ENCODE data around the gene EXOSC3.
"Not testable (repeated sequence)": the region's sequence is repeated elsewhere in the genome, so short reads cannot be mapped to it uniquely, and the experiment has no call there.

The EXOSC3 gene

GRCh38 chr9:37784616-37785483, at the start of gene EXOSC3:
Gene EXOSC3 (minus strand): TSS chr9:37785064. CDS start chr9:37785044, 20 bp downstream.
- peak within 1 kb of the TSS; percentile 54 for H2AFZ ChIP-seq (ENCODE audit: low read depth, low read length)
- H3K4me3 ChIP-seq (ENCODE audit: low read length) = peak within 1 kb of the TSS; percentile 81
- peaks cover 16% of the 10 kb centered on the region for H3K4me1 ChIP-seq (ENCODE audit: insufficient read depth, low read length)
- peaks cover 39% of the 10 kb centered on the region for H3K36me3 ChIP-seq (ENCODE audit: insufficient read depth, low read length)
- H3K27me3 ChIP-seq (ENCODE audit: insufficient read depth, low read length) = no peaks in the 10 kb centered on the region
- H3K9me3 ChIP-seq (ENCODE audit: low read length) = no peaks in the 10 kb centered on the region

- H3K4me1 ChIP-seq (ENCODE audit: insufficient read depth, low read length) = no peaks in the 10 kb centered on the region
- H3K4me3 ChIP-seq (ENCODE audit: low read length) = no peak overlapping the region
- peaks cover 42% of the 10 kb centered on the region for H3K36me3 ChIP-seq (ENCODE audit: insufficient read depth, low read length)
- no peaks in the 10 kb centered on the region for H3K27me3 ChIP-seq (ENCODE audit: insufficient read depth, low read length)
- no peaks in the 10 kb centered on the region for H3K9me3 ChIP-seq (ENCODE audit: low read length)
- H2AFZ ChIP-seq (ENCODE audit: low read depth, low read length) = no peak overlapping the region
Observed at GRCh38 chr9:37827483-37828165, 42.8 kb upstream of the EXOSC3 start.

GRCh38 chr9:37825174-37825573, 40.3 kb upstream of the EXOSC3 start:
- H3K36me3 ChIP-seq (ENCODE audit: insufficient read depth, low read length) = peaks cover 52% of the 10 kb centered on the region
- H3K27me3 ChIP-seq (ENCODE audit: insufficient read depth, low read length); H3K4me1 ChIP-seq (ENCODE audit: insufficient read depth, low read length); H3K9me3 ChIP-seq (ENCODE audit: low read length); H3K4me3 ChIP-seq (ENCODE audit: low read length); H2AFZ ChIP-seq (ENCODE audit: low read depth, low read length): not testable (repeated sequence)

- no peak overlapping the region for H3K4me3 ChIP-seq (ENCODE audit: low read length)
- peaks cover 36% of the 10 kb centered on the region for H3K36me3 ChIP-seq (ENCODE audit: insufficient read depth, low read length)
- H3K9me3 ChIP-seq (ENCODE audit: low read length) = no peaks in the 10 kb centered on the region
- no peaks in the 10 kb centered on the region for H3K4me1 ChIP-seq (ENCODE audit: insufficient read depth, low read length)
- H3K27me3 ChIP-seq (ENCODE audit: insufficient read depth, low read length) = no peaks in the 10 kb centered on the region
- H2AFZ ChIP-seq (ENCODE audit: low read depth, low read length) = no peak overlapping the region
Observed at GRCh38 chr9:37820142-37820541, 35.3 kb upstream of the EXOSC3 start.

GRCh38 chr9:37818849-37819248, 34.0 kb upstream of the EXOSC3 start:
- H3K9me3 ChIP-seq (ENCODE audit: low read length) = no peaks in the 10 kb centered on the region
- H3K27me3 ChIP-seq (ENCODE audit: insufficient read depth, low read length) = no peaks in the 10 kb centered on the region
- no peak overlapping the region for H3K4me3 ChIP-seq (ENCODE audit: low read length)
- H3K4me1 ChIP-seq (ENCODE audit: insufficient read depth, low read length) = no peaks in the 10 kb centered on the region
- peaks cover 26% of the 10 kb centered on the region for H3K36me3 ChIP-seq (ENCODE audit: insufficient read depth, low read length)
- no peak overlapping the region for H2AFZ ChIP-seq (ENCODE audit: low read depth, low read length)

- no peak overlapping the region for H2AFZ ChIP-seq (ENCODE audit: low read depth, low read length)
- H3K27me3 ChIP-seq (ENCODE audit: insufficient read depth, low read length) = no peaks in the 10 kb centered on the region
- peaks cover 12% of the 10 kb centered on the region for H3K36me3 ChIP-seq (ENCODE audit: insufficient read depth, low read length)
- H3K4me1 ChIP-seq (ENCODE audit: insufficient read depth, low read length) = no peaks in the 10 kb centered on the region
- H3K4me3 ChIP-seq (ENCODE audit: low read length) = no peak overlapping the region
- no peaks in the 10 kb centered on the region for H3K9me3 ChIP-seq (ENCODE audit: low read length)
Observed at GRCh38 chr9:37812773-37813379, 28.0 kb upstream of the EXOSC3 start.

GRCh38 chr9:37811906-37812476, 27.1 kb upstream of the EXOSC3 start:
- Histone ChIP-seq H3K4me3 (ENCODE audit: low read length) (no peak overlapping the region), H3K27me3 (ENCODE audit: insufficient read depth, low read length) (no peaks in the 10 kb centered on the region), H3K4me1 (ENCODE audit: insufficient read depth, low read length) (no peaks in the 10 kb centered on the region), H2AFZ (ENCODE audit: low read depth, low read length) (no peak overlapping the region), H3K36me3 (ENCODE audit: insufficient read depth, low read length) (peaks cover 15% of the 10 kb centered on the region), H3K9me3 (ENCODE audit: low read length) (no peaks in the 10 kb centered on the region)

GRCh38 chr9:37809676-37810075, 24.8 kb upstream of the EXOSC3 start:
- not testable (repeated sequence) for H3K4me3 ChIP-seq (ENCODE audit: low read length); H3K9me3 ChIP-seq (ENCODE audit: low read length); H2AFZ ChIP-seq (ENCODE audit: low read depth, low read length)

GRCh38 chr9:37806271-37806670, 21.4 kb upstream of the EXOSC3 start:
- H3K36me3 ChIP-seq (ENCODE audit: insufficient read depth, low read length) = peaks cover 7% of the 10 kb centered on the region
- peaks cover 15% of the 10 kb centered on the region for H3K4me1 ChIP-seq (ENCODE audit: insufficient read depth, low read length)
- H3K27me3 ChIP-seq (ENCODE audit: insufficient read depth, low read length) = no peaks in the 10 kb centered on the region
- H2AFZ ChIP-seq (ENCODE audit: low read depth, low read length) = no peak overlapping the region
- H3K9me3 ChIP-seq (ENCODE audit: low read length) = no peaks in the 10 kb centered on the region
- no peak overlapping the region for H3K4me3 ChIP-seq (ENCODE audit: low read length)

More at GRCh38 chr9:37809676-37810075, 24.8 kb upstream of the EXOSC3 start:
- H3K36me3 ChIP-seq (ENCODE audit: insufficient read depth, low read length) = peaks cover 11% of the 10 kb centered on the region
- H3K27me3 ChIP-seq (ENCODE audit: insufficient read depth, low read length); H3K4me1 ChIP-seq (ENCODE audit: insufficient read depth, low read length): not testable (repeated sequence)

- Histone ChIP-seq H3K4me3 (ENCODE audit: low read length) (peak overlapping the region; percentile 71), H3K27me3 (ENCODE audit: insufficient read depth, low read length) (no peaks in the 10 kb centered on the region), H3K4me1 (ENCODE audit: insufficient read depth, low read length) (peaks cover 21% of the 10 kb centered on the region), H3K9me3 (ENCODE audit: low read length) (no peaks in the 10 kb centered on the region), H2AFZ (ENCODE audit: low read depth, low read length) (no peak overlapping the region), H3K36me3 (ENCODE audit: insufficient read depth, low read length) (peaks cover 2% of the 10 kb centered on the region)
Observed at GRCh38 chr9:37801959-37802711, 17.3 kb upstream of the EXOSC3 start.

- Histone ChIP-seq H3K27me3 (ENCODE audit: insufficient read depth, low read length) (no peaks in the 10 kb centered on the region), H3K4me3 (ENCODE audit: low read length) (peak overlapping the region; percentile 71), H3K9me3 (ENCODE audit: low read length) (no peaks in the 10 kb centered on the region), H3K4me1 (ENCODE audit: insufficient read depth, low read length) (peaks cover 21% of the 10 kb centered on the region), H3K36me3 (ENCODE audit: insufficient read depth, low read length) (no peaks in the 10 kb centered on the region), H2AFZ (ENCODE audit: low read depth, low read length) (peak overlapping the region; percentile 92)
Observed at GRCh38 chr9:37801287-37801850, 16.5 kb upstream of the EXOSC3 start.

GRCh38 chr9:37800631-37801286, 15.9 kb upstream of the EXOSC3 start, which contains the start of gene DCAF10:
Gene DCAF10 (plus strand): TSS chr9:37800797. CDS start chr9:37800867, 70 bp downstream.
- Histone ChIP-seq H3K9me3 (ENCODE audit: low read length) (no peaks in the 10 kb centered on the region), H3K27me3 (ENCODE audit: insufficient read depth, low read length) (no peaks in the 10 kb centered on the region), H2AFZ (ENCODE audit: low read depth, low read length) (peak within 1 kb of the TSS; percentile 92), H3K4me3 (ENCODE audit: low read length) (peak within 1 kb of the TSS; percentile 71), H3K4me1 (ENCODE audit: insufficient read depth, low read length) (peaks cover 21% of the 10 kb centered on the region), H3K36me3 (ENCODE audit: insufficient read depth, low read length) (no peaks in the 10 kb centered on the region)

Measured in neuron (in vitro differentiated cells).